Osteoblast (primary cell): ENCODE measurements around the gene ACTL7B. TPM values are rescaled to one million over a fixed set of nuclear protein-coding genes. Genes with fewer than 3 reads are reported as not detected.

ENCODE experiments used
- DNase-seq: peaks from one replicate; pipeline ENCODE4 v3.0.0; 2011; ENCODE audit warnings: low spot score, mixed read lengths; ENCODE audit not compliant: insufficient read length; ENCODE audit errors: missing footprints
- H2AFZ ChIP-seq: 2 replicates; pipeline ENCODE4 v1.6.0; 2011; ENCODE audit warnings: mild to moderate bottlenecking, low read length
- H3K27ac ChIP-seq: 2 replicates; pipeline ENCODE4 v1.5.1; 2011; ENCODE audit warnings: mild to moderate bottlenecking, low read depth, low read length, moderate library complexity
- H3K27me3 ChIP-seq: 2 replicates; pipeline ENCODE4 v1.6.0; 2012; ENCODE audit warnings: mild to moderate bottlenecking, control low read depth, inconsistent platforms, low read length, moderate library complexity; ENCODE audit not compliant: insufficient read depth
- H3K36me3 ChIP-seq: 2 replicates; pipeline ENCODE4 v1.5.1; 2011; ENCODE audit warnings: mild to moderate bottlenecking, low read length, control low read depth, moderate library complexity; ENCODE audit not compliant: insufficient read depth
- H3K4me1 ChIP-seq: 2 replicates; pipeline ENCODE4 v1.5.1; 2011; ENCODE audit warnings: mild to moderate bottlenecking, low read length, control low read depth, moderate library complexity; ENCODE audit not compliant: insufficient read depth
- H3K4me2 ChIP-seq: 2 replicates; pipeline ENCODE4 v1.6.0; 2011; ENCODE audit warnings: mild to moderate bottlenecking, low read length; ENCODE audit not compliant: insufficient read depth
- H3K4me3 ChIP-seq: fragments of 200-600 bp; sonication (generic); 3 replicates; pipeline ENCODE4 v1.5.1; 2012; ENCODE audit warnings: mild to moderate bottlenecking, low read length, inconsistent platforms; ENCODE audit not compliant: insufficient read depth
- H3K79me2 ChIP-seq: 2 replicates; pipeline ENCODE4 v1.6.0; 2012; ENCODE audit warnings: mild to moderate bottlenecking, low read length, control low read depth, inconsistent platforms; ENCODE audit not compliant: insufficient read depth
- H3K9me3 ChIP-seq: 2 replicates; pipeline ENCODE4 v1.5.1; 2011; ENCODE audit warnings: low read depth, low read length, control low read depth
- H4K20me1 ChIP-seq: 2 replicates; pipeline ENCODE4 v1.6.0; 2012; ENCODE audit warnings: mild to moderate bottlenecking, low read length, control low read depth; ENCODE audit not compliant: insufficient read depth
- total RNA-seq: library from RNA; depleted of rRNA; stranded (reverse); fragments of >200 nt; gene quantifications from 2 replicates; pipeline ENCODE4 v1.2.3, GENCODE V29; 2012
- TF ChIP-seq, protein P1 (sequence below): IDR thresholded peaks from 2 replicates; pipeline ENCODE4 v1.5.1; 2011; ENCODE audit warnings: mild to moderate bottlenecking, low read depth, low read length, moderate library complexity; ENCODE audit errors: extremely low read depth

Gene ACTL7B
- total RNA-seq, 1 donor = not detected

DNA sequence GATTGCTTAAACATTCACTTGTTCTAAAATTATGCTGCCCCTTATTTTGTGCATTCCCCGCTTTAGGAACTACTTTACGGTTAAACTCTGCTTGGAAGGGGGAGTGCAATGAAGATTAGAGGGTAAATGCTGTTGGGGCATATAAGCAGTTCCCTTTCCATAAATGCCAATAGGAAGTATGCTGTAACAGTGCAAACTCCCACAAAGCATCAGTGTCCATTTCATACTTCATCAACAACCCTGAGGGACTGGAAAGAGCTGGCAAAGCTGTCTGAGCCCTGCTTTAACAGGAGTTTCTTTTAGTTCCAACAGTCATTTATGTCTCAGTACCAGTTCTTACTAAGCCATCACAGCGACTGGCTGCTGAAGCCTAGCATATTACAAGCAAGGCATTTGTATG lies 8.1 kb upstream of the ACTL7B start:
- peaks cover 3% of the 10 kb centered on the region for H3K36me3 ChIP-seq
- no peak overlapping the region for H2AFZ ChIP-seq
- no peaks in the 10 kb centered on the region for H3K79me2 ChIP-seq

GRCh38 chr9:108861997-108862396 lies 6.2 kb upstream of the ACTL7B start, which contains the start of gene ACTL7A:
Gene ACTL7A, plus strand, starts transcription at chr9:108862266. Its CDS starts 57 bp downstream, at chr9:108862323.
- no peak for DNase-seq
- H2AFZ ChIP-seq = no peak within 1 kb of the TSS
- no peaks in the 10 kb centered on the region for H3K79me2 ChIP-seq
- no peak within 1 kb of the TSS for H3K27ac ChIP-seq
- H3K4me1 ChIP-seq = peaks cover 6% of the 10 kb centered on the region
- TF ChIP-seq, protein P1, sequence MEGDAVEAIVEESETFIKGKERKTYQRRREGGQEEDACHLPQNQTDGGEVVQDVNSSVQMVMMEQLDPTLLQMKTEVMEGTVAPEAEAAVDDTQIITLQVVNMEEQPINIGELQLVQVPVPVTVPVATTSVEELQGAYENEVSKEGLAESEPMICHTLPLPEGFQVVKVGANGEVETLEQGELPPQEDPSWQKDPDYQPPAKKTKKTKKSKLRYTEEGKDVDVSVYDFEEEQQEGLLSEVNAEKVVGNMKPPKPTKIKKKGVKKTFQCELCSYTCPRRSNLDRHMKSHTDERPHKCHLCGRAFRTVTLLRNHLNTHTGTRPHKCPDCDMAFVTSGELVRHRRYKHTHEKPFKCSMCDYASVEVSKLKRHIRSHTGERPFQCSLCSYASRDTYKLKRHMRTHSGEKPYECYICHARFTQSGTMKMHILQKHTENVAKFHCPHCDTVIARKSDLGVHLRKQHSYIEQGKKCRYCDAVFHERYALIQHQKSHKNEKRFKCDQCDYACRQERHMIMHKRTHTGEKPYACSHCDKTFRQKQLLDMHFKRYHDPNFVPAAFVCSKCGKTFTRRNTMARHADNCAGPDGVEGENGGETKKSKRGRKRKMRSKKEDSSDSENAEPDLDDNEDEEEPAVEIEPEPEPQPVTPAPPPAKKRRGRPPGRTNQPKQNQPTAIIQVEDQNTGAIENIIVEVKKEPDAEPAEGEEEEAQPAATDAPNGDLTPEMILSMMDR = no peak
- H3K4me3 ChIP-seq = no peak within 1 kb of the TSS
- no peak within 1 kb of the TSS for H3K4me2 ChIP-seq
- no peaks in the 10 kb centered on the region for H4K20me1 ChIP-seq
- no peaks in the 10 kb centered on the region for H3K9me3 ChIP-seq
- no peaks in the 10 kb centered on the region for H3K27me3 ChIP-seq
- H3K36me3 ChIP-seq = no peaks in the 10 kb centered on the region

More for the DNA sequence above, 8.1 kb upstream of the ACTL7B start:
- peaks cover 6% of the 10 kb centered on the region for H3K4me1 ChIP-seq
- H3K4me3 ChIP-seq = no peak overlapping the region
- H4K20me1 ChIP-seq = no peaks in the 10 kb centered on the region
- H3K4me2 ChIP-seq = no peak overlapping the region
- H3K27ac ChIP-seq = no peak overlapping the region
- TF ChIP-seq, protein P1 = no peak
- no peaks in the 10 kb centered on the region for H3K27me3 ChIP-seq
- H3K9me3 ChIP-seq = no peaks in the 10 kb centered on the region
- DNase-seq = no peak

DNA sequence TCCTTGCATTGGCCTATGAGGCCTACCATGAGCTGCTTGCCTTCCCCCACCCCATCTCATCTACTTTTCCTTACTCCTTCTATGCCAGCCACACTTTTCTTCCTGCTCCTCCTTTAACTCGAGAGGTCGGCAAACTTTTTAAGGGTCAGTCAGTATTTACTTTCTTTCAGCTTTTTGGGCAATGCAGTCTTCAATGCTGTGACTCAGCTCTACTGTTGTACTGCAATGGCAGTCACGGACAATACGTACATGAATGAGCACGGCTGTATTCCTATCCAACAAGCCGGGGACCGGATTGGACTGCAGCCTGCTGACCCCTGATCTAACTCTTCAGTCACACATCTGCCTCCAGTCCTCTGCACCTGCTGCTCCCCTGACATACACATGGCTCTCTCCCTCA lies 5.7 kb upstream of the ACTL7B start:
- Histone ChIP-seq H3K4me2 (no peak overlapping the region), H3K4me1 (peaks cover 6% of the 10 kb centered on the region)

GRCh38 chr9:108860764-108861163 lies 5.0 kb upstream of the ACTL7B start:
- Histone ChIP-seq H3K4me1 (peaks cover 6% of the 10 kb centered on the region), H3K79me2 (no peaks in the 10 kb centered on the region), H4K20me1 (no peaks in the 10 kb centered on the region), H3K4me3 (no peak overlapping the region), H3K27me3 (no peaks in the 10 kb centered on the region), H3K36me3 (no peaks in the 10 kb centered on the region), H3K4me2 (no peak overlapping the region), H3K27ac (no peak overlapping the region), H3K9me3 (no peaks in the 10 kb centered on the region), H2AFZ (no peak overlapping the region)
- TF ChIP-seq, protein P1 = no peak
- DNase-seq = peak; percentile 79

More for the DNA sequence above, 5.7 kb upstream of the ACTL7B start:
- Histone ChIP-seq H3K4me3 (no peak overlapping the region), H3K27me3 (no peaks in the 10 kb centered on the region), H3K36me3 (no peaks in the 10 kb centered on the region), H3K27ac (no peak overlapping the region), H3K79me2 (no peaks in the 10 kb centered on the region), H2AFZ (no peak overlapping the region), H3K9me3 (no peaks in the 10 kb centered on the region), H4K20me1 (no peaks in the 10 kb centered on the region)
- DNase-seq = no peak
- TF ChIP-seq, protein P1 = no peak
